ENCODE measurements around the gene KIFC3.
"Not testable (repeated sequence)": the region's sequence is repeated elsewhere in the genome, so short reads cannot be mapped to it uniquely, and the experiment has no call there.

KIFC3 gene, protein sequence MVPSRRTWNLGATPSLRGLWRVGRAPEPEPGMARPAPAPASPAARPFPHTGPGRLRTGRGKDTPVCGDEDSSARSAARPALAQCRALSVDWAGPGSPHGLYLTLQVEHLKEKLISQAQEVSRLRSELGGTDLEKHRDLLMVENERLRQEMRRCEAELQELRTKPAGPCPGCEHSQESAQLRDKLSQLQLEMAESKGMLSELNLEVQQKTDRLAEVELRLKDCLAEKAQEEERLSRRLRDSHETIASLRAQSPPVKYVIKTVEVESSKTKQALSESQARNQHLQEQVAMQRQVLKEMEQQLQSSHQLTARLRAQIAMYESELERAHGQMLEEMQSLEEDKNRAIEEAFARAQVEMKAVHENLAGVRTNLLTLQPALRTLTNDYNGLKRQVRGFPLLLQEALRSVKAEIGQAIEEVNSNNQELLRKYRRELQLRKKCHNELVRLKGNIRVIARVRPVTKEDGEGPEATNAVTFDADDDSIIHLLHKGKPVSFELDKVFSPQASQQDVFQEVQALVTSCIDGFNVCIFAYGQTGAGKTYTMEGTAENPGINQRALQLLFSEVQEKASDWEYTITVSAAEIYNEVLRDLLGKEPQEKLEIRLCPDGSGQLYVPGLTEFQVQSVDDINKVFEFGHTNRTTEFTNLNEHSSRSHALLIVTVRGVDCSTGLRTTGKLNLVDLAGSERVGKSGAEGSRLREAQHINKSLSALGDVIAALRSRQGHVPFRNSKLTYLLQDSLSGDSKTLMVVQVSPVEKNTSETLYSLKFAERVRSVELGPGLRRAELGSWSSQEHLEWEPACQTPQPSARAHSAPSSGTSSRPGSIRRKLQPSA

DNA sequence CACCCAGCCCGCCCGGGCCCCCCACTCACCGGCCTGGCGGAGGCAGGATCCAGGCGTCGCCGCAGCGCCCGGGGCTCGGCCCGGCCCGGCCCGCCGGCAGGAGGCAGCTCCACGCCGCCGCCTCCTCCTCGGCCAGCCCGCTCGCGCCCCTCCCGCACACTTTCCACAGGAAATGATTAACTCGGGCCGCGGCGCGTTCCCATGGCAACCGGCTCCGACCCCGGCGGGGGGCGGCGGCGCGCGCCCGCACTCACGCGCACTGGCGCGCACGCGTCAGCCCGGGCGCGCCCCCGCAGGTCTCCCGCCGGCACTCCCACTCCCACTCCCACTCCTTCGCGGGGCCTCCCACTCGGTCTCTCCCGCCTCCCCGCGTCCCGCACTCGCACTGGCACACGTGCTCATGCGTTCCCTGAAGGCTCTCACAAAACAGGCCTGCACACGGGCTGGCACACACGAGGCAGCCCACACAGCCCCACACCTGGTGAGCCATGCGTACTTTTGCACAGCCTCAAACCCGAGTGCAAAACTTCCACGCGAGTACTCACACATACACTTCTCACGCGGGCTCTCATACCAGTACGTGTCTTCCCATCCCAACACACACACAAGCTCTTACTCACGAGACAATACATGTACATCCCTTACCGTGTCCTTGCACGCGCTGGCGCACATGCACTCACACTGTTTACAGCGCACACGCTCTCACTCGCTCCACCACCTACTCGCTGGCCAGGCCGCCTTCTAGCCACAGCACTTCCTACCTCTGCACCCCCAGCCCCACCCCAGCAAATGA is at the start of gene KIFC3:
TSS of gene KIFC3 (minus strand) at position 151 of the 793 bp plus-strand sequence. CDS start 4,248 bp downstream, outside the sequence.
- peak in 3 of 4 experiments; percentile 14 to 28 (median 17) for DNase-seq

DNA sequence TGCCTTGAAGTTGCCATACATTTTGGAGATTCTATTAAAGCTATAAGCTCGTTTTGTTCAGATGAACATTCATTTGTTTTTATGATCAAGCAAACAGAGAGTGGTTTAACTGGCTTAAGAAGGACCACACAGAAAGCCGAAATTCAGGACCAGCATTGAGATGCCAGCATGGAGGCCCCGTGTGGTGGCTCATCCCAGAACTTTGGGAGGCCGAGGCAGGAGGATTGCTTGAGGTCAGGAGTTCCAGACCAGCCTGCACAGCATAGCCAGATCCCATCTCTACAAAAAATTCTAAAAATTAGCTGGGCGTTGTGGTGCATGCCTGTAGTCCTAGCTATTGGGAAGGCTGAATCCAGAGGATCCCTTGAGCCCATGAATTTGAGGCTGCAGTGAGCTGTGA is 45.9 kb upstream of the KIFC3 start:
- DNase-seq: no peak

DNA sequence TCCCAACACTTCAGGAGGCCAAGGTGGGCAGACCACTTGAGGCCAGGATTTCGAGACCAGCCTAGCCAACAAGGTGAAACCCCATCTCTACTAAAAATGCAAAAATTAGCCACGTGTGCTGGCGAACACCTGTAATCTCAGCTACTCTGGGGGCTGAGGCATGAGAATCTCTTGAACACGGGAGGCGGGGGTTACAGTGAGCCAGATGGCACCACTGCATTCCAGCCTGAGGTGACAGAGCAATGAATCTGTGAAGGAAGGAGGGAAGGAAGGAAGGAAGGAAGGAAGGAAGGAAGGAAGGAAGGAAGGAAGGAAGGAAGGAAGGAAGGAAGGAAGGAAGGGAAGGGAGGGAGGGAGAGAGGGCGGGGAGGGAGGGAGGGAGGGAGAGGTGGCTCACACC is 44.6 kb upstream of the KIFC3 start:
- not testable (repeated sequence) for DNase-seq

DNA sequence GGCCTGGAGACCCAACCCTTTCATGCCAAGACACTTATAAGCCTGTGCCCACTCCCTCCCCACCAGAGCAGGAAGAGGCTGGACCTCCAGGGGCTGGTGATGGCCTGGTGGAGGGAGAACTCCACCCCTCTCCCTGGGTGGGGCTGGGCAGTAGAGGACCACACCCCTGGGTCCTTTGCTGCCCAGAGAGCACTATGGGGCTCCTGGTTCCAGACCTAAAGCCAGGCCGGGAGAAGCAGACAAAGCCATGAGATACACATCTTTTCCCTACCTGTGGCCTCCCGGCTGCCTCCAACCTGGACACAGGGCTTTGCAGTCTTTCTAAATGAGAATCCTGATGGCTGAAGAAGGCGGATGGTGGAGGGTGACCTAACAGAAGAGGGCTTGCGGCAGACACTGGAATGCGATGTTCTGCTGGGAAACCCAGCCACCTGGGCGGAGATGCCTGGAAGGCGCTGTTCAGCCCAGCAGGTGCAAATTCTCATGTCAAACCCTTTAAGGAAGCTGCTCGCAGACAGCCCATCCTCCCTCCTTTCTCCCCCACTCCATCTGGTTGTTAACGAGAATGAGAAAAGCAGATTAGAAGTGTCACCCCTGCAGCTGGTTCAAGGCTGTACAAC is 43.9 kb upstream of the KIFC3 start:
- DNase-seq: no peak

DNA sequence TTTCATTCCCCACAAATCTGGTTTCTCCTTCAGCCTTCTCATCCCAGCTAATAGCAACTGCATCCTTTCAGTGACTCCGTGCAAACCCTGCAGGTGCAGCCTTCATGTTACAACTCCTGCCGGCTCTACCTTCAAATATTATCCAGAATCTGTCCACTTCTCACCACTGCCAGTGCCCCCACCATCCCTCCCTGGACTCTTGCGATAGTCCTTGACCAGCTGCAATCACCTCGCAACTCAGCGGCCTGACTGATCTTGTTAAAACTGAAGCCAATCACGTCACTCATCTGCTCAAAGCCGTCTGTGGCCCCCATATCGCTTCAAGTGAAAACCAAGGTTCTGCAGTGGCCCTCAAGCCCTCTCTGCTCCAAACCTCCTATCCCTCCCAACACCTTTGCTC is 42.8 kb upstream of the KIFC3 start:
- no peak for DNase-seq

DNA sequence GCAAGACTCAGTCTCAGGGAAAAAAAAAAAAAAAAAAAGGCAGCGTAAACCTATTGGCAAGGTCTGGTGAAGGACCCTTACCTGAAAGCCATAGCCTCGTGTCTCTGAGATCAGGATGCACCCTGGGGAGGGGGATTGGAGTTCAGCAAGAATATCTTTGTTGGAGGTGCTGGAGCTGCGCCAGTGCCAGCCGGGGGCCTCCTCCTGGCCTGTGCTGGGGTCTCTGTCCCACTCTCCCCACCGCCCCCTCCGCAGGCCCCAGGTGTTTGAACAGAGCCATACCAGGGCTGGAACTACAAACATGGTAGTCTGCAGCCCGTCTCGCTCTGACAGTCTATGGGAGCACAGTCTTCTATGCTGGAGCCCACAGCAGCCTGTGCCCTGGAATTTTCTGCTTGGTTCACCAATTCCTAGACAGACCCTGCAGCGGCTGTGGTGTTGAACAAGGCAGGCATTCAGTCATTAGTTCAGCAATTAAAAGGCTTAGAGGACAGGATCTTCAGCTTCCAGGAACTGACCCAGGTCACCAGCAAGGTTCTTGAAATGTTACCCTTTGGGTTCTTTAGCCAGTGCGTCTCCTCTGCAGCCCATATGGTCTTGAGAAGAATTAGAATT is 42.2 kb upstream of the KIFC3 start:
- no peak for DNase-seq

DNA sequence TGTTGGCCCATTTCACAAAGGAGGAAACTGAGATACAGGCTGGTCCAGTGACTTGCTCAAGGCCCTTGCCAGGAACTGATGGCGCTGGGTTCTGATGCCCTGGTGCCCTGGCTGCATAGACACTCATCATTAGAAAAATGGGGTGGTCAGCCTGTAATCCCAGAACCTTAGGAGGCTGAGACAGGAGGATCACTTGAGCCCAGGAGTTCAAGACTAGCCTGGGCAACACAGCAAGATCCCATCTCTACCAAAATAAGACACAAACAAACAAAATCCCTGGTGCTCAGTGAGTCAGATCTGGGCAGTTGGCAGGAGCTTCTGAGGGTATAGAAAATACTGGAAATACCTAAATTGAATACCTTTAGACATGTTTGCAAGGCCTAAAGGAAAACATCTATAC is 41.1 kb upstream of the KIFC3 start:
- DNase-seq: no peak

DNA sequence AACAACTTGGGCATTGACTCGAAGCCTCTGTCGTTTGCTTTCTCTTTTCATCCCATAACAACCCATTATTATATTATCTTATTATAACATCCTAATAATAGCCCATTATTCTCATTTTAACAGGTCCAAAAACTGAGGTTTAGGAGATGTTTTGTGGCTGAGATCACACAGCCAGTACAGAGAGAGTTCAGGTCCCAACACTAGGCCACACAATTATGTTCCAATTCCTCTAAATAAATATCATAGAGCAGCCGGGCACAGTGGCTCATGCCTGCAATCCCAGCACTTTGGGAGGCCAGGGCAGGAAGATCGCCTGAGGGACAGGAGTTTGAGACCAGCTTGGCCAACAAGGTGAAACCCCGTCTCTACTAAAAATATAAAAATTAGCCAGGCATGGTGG is 40.3 kb upstream of the KIFC3 start:
- no peak for DNase-seq

DNA sequence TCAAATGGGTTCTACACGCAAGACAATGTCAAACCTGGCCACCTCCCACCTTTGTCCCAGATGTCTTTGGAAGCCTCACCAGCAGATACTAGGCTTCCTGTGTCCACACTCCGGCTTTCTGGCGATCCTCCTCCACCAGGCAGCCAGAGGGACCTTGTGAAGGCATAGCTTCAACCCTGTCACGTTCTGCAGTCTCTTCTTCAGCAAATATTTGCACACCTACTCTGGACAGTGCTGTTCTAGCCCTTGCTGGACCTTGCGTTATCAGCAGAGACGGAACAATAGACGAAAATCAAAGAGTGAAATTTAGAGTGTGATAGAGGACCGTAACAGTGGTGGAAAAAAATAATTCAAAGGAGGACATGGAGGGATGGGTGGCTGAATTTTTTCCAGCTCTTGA is 38.5 kb upstream of the KIFC3 start:
- DNase-seq: no peak

DNA sequence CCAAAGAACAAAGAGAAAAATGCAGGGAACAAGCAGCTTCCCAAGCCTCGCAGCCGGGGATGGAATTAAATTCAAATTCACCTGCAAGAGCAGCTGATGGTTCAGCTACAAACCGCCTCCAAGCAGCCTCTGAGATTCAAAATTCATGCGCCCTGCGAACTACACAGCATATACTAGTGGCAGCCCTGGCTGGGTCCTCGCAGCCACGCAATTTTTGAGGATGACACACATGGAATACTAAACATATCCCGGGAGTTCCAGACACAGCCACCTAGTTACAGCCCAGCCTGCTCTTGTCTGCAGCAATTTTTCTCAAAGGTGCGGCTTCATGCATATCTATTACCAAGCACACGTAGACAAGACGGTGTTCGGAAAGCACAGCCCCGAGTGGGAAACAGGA is 35.9 kb upstream of the KIFC3 start:
- DNase-seq: no peak

DNA sequence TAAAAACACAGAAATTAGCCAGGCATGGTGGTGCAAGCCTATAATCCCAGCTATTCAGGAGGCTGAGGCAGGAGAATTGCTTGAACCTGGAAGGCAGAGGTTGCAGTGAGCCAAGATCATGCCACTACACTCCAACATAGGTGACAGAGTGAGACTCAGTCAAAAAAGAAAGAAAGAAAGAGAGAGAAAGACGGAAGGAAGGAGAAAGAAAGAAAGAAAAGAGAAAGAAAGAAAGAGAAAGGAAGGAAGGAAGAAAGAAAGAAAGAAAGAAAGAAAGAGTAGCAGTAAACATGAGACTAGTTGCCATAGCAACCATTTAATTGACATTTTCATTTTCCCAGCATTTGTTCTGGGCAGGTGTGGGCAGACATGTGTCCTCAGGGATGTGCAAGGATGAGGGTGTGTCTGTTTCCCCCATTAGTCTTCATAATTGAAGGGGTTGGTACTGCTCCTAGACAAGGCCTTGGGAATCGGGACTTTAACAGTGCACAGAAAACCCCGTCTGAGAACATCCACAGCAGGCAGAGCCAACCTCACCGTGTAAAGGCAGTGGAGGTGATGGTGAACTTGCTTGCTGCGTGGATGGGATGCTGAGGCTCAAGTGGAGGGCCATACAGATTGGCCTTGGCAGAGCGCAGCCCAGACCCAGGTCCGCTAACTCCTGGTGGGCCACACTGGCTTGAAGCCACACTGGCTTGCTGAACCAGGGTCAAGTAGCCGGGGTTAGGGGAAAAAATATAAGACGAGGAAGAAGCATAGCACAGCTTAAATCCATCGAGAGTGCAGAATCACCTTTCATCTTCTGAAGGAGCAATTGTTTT is 35.2 kb upstream of the KIFC3 start:
- no peak for DNase-seq

DNA sequence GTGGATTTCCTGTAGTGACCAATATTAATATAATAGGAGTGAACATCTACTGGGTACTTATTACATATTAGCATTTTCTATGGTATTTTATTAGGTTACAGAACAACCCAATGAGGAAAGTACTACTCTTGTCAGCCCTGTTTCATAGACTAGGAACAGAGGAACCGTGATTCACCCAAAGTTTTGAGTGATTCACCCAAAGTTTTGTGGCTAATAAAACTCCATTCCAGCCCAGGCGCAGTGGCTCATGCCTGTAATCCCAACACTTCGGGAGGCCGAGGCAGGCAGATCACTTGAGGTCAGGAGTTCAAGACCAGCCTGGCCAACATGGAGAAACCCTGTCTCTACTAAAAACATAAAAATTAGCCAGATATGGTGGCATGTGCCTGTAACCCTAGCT is 33.1 kb upstream of the KIFC3 start:
- DNase-seq: not testable (repeated sequence)

DNA sequence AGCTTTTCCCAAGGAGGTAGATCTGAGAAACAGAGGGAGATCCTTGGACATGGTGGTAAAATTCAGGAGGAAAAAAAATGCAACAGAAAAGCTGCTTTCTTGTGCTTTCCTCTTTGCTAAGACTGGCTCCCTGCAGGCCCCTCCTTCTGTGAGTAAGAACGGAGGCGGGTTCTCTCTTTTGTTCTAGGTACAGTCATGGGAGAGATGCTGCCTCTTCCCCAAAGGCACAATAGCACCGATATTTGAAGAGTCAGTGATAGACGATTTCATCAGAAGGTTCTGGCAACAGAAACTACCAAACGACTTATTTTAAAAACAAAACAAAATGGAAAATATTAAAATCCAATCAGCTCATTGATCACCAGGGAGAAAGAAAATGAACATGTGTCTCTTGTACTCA is 32.6 kb upstream of the KIFC3 start:
- DNase-seq: no peak

DNA sequence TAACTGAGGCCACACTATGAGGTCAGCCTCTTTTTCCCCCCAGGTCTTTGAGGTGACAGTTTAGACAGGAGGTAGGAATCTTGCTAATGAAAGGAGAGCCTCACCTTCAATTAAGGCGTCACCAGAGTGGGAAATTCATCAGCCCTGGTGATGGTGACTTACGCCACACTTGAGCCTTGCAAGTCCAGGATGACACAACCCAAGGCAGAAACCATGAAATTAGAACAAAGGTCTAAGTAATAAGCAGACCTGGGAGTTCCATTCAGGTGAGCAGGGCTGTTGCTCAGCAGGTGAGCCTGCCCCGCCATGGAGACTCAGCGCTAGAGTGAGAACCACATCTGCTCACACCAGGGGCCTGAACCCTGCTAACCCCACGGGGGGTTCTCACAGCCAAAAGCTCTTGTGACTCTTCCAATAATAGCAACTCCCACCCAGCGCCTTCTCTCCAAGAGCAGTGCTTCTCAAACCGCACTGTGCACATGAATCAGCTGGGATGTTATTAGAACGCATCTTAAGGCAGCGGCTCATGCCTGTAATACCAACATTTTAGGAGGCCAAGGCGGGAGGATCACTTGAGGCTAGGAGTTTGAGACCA is 28.7 kb upstream of the KIFC3 start:
- DNase-seq: no peak

DNA sequence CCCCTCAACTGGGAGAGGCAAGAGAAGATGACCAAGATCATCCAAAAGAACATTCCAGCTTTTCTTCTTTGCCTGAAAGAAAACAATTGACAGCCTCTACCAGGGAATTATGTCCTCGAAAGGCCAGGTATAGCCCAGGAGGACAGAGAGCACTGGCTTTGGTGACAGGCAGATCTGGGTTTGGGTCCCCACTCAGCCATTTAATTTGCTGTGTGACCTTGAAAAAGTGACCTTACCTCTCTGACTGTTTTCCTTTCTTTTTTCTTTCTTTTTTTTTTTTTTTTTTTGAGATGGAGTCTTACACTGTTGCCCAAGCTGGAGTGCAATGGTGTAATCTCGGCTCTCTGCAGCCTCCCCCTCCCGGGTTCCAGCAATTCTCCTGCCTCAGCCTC is 27.7 kb upstream of the KIFC3 start:
- DNase-seq: no peak

DNA sequence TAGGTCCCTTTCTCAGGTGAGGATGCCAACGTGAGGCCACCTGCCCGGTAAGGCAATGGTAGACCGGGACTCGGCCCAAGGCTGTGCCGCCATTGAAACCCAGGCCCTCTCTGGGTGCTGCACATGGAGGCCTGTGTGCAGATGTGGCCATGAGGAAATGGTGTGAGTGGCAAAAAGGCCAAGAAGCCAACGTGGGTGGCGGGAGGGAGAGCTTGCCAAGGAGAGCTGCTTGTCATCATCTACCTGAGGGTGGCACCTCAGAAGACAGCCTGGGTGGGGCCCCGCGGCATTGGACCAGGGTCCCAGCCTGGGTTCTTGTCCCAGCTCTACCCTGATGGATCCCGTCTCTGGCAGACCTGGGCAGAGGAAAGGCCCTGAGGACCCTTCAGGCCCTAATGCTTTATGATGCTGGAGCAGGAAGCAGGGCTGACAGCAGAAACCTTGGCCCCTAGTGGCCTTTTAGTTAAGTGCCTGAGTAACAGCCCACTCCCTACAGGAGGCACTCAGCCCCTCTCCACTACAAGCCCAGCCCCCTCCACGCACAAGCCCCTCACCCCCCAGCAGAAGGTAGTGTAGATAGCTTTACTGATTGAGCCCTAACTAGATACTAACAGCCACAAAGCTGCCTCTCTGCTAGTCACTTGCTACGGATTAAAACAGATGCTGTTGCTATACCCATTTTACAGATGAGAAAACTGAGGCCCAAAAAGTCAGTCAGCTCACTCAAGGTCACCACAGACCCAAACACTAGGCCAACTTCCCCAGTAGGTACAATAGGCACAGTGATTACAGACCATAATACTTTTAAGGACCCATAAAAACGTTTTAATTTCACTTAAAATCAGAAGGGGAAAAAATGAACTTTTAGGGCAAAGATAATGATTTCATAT is 26.2 kb upstream of the KIFC3 start:
- DNase-seq: no peak

DNA sequence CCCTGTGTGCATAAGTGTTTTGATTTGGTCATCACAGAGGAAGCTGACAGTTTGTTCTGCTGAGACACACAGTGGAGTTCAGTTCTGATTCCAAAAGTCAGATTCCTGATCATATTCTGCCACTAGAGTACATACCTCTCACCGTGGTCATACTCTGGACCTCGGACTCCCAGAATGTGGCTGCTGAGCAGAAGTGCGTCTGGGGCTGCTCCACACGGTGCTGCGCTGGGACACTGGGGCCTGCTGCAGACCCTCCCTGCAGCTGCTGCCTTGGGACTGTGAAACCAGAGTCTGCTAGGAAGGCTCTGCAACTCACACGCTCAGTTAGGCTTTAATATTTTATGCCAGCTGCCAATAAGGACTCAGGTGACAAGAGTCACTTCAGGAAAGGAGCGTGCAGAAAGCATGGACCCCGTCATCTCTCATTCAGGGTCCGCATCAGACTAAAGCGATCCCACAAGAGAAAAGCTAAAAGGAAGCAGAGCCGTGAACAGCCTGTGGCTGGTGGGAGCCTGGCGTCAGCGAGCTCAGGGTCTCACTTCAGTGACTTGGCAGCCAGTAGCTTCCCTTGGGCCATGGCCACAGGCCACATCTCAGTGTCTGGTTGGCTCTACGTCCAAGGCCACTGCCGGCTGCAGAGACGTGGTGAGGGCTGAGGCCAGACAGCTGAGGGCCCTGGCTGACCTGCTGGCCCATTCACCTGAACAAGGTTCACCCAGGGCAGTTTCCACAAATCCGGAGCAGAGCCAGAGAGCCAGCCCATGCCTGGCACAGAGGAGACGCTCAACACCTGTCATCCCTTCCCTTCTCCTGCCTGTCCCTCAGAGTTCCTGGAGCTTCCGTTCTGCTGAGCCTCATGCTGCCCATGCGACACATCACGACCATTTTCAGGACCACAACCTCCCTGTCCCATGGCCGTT is 24.7 kb upstream of the KIFC3 start:
- no peak for DNase-seq

DNA sequence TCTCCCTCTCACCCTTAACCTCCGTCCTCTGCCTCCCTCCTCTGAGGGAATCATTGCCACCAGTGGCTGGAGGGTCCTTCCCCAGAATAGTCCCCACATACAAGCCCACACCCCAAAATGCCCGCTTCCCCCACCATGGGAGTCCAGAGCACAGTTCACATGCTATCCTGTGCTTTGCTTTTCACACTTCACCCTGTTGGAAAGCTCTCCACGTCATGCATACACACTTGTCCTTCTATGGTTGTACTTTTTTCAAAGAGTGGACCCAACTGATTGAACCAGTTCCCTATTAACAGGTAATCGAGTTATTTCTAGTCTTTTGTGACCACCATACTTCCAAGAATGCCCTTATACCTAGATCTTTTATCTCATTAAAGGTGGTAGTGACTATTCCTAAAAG is 23.8 kb upstream of the KIFC3 start:
- DNase-seq: no peak

Data from activated naive CD4-positive, alpha-beta T cell (primary cell).